Measurements from ENCODE around the gene UBAC1. TPM values are rescaled to one million over a fixed set of nuclear protein-coding genes. Genes with fewer than 3 reads are reported as not detected.

Gene UBAC1
- total and polyA plus RNA-seq, 7 donors = 71.1 to 261 (median 162) TPM

GRCh38 chr9:135975834-135976233, 14.7 kb upstream of the UBAC1 start:
- no peaks in the 10 kb centered on the region for H3K27me3 ChIP-seq (ENCODE audit: insufficient read depth in 3 of 3, low read length in 2 of 3)
- peaks cover 22% of the 10 kb centered on the region for H3K4me1 ChIP-seq

GRCh38 chr9:135974220-135974573, 13.0 kb upstream of the UBAC1 start:
- ATAC-seq = no peak
- Histone ChIP-seq H3K27me3 (ENCODE audit: insufficient read depth in 3 of 3, low read length in 2 of 3) (no peaks in the 10 kb centered on the region), H3K27ac (no peak overlapping the region), H3K9me3 (no peaks in the 10 kb centered on the region), H3K4me3 (no peak overlapping the region), H3K4me1 (peaks cover 6% of the 10 kb centered on the region), H3K36me3 (ENCODE audit: insufficient read depth in 1 of 2, low read depth in 1 of 2) (no peaks in the 10 kb centered on the region)
- no peak for DNase-seq
- 72 to 74% (median 73%) methylated on average over 10 of the region's 10 CpGs for WGBS, 3 donors
- intact Hi-C loops (cut with DNase I) = no loop called here
- no peak for TF ChIP-seq CTCF (IDR thresholded peaks at IDR 0.05)

More at GRCh38 chr9:135975834-135976233, 14.7 kb upstream of the UBAC1 start:
- DNase-seq = no peak
- Histone ChIP-seq H3K9me3 (no peaks in the 10 kb centered on the region), H3K27ac (no peak overlapping the region), H3K36me3 (ENCODE audit: insufficient read depth in 1 of 2, low read depth in 1 of 2) (no peaks in the 10 kb centered on the region), H3K4me3 (no peak overlapping the region)
- ATAC-seq = no peak
- 84 to 86% (median 84%) methylated on average over 10 of the region's 10 CpGs for WGBS, 3 donors
- no peak for TF ChIP-seq CTCF (IDR thresholded peaks at IDR 0.05)
- intact Hi-C loops (cut with DNase I) = no loop called here

DNA sequence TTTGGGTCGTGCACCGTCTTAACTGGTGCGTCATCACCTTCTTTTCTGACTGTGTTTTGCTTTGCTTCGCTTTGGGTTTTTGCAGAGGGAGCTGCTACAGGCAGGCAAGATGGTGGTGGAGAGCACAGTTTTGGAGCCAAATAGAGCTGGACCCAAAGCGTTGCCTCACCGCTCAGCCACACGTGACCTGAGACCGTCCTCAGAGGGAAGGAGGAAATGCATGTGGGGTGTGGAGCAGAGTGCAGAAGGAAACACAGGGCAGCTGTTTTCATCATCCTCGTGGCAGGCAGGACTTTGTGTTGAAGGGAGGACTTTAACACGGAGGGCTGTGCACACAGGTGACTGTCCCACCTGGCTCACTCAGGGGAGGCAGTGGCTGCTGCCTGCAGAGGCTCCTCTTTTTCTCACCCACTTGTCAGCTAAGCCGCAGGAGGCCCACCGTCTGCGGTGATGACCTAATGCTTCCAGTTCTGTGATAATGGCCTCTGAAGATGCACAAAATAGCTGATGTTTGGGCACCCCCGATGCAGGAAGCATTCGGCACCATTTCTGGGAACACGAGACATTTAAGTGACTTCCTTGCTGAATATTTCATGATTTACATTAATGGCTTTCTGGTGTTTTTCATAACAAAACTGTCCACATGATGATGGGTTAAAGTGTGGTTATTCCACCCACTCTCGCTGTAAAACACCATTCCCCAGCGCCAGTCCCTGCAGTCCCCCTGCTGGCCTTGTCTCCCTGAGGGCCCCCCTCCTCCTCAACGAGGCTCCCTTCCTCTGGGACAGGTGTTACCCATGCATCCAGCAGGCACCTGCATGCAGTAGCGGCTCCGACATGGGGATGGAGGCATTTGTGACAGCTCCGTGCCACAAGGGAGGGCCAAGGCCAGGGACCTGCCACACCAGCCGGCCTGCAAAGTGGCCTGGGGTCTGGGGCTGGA, 12.4 kb upstream of the UBAC1 start:
- no peak for TF ChIP-seq CTCF (IDR thresholded peaks at IDR 0.05)
- no peaks in the 10 kb centered on the region for H3K4me1 ChIP-seq
- DNase-seq = no peak
- no peak overlapping the region for H3K27ac ChIP-seq
- H3K27me3 ChIP-seq (ENCODE audit: insufficient read depth in 3 of 3, low read length in 2 of 3) = no peaks in the 10 kb centered on the region
- WGBS, 3 donors = 62 to 64% (median 64%) methylated on average over 23 of the region's 23 CpGs
- intact Hi-C loops (cut with DNase I) = no loop called here
- H3K9me3 ChIP-seq = no peaks in the 10 kb centered on the region
- H3K4me3 ChIP-seq = no peak overlapping the region
- H3K36me3 ChIP-seq (ENCODE audit: insufficient read depth in 1 of 2, low read depth in 1 of 2) = no peaks in the 10 kb centered on the region
- ATAC-seq = no peak

DNA sequence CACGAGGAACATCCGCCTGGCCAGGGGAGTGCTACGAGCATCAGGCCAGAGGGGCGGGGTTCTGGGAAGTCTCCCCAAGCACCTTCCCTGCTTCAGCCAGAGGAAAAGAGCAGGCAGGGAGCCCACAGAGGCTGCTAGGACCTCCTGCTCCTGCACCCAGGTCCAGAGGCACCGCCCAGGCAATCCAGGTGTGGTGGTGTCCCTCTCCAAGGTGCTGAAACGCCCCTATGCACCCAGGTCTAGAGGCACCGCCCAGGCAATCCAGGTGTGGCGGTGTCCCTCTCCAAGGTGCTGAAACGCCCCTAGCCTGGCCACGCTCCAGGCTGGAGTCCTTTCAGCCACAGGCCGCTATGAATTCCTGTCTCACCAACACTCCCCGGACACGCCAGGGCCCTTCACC, 10.7 kb upstream of the UBAC1 start:
- H3K9me3 ChIP-seq = no peaks in the 10 kb centered on the region
- no peak overlapping the region for H3K27ac ChIP-seq
- TF ChIP-seq CTCF (IDR thresholded peaks at IDR 0.05) = no peak
- ATAC-seq (peak in 2 of 4 donors; percentile 28 to 36), DNase-seq (no peak)
- H3K36me3 ChIP-seq (ENCODE audit: insufficient read depth in 1 of 2, low read depth in 1 of 2) = no peaks in the 10 kb centered on the region
- H3K4me3 ChIP-seq = no peak overlapping the region
- peaks cover 4% of the 10 kb centered on the region for H3K4me1 ChIP-seq
- intact Hi-C loops (cut with DNase I) = no loop called here
- 49 to 57% (median 54%) methylated on average over 9 to 13 of the region's 13 CpGs for WGBS, 3 donors
- no peaks in the 10 kb centered on the region for H3K27me3 ChIP-seq (ENCODE audit: insufficient read depth in 3 of 3, low read length in 2 of 3)

All from psoas muscle (tissue), 8 donors.